A172 (cell line): ENCODE results near the gene SDR42E1. TPM values are rescaled to one million over a fixed set of nuclear protein-coding genes. Genes with fewer than 3 reads are reported as not detected.

Experiments
- DNase-seq: peaks from one replicate; pipeline ENCODE4 v3.0.0-alpha.2; 2015; ENCODE audit warnings: low spot score
- total RNA-seq: library from RNA; depleted of rRNA; stranded (reverse); fragments of >200 nt; shearing (Covaris generic); gene quantifications from 2 replicates; pipeline ENCODE4 v1.2.3, GENCODE V29; 2014; rRNA removed

SDR42E1 gene, protein sequence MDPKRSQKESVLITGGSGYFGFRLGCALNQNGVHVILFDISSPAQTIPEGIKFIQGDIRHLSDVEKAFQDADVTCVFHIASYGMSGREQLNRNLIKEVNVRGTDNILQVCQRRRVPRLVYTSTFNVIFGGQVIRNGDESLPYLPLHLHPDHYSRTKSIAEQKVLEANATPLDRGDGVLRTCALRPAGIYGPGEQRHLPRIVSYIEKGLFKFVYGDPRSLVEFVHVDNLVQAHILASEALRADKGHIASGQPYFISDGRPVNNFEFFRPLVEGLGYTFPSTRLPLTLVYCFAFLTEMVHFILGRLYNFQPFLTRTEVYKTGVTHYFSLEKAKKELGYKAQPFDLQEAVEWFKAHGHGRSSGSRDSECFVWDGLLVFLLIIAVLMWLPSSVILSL
- 0.03 and 0.14 TPM in 2 replicates for total RNA-seq

DNA sequence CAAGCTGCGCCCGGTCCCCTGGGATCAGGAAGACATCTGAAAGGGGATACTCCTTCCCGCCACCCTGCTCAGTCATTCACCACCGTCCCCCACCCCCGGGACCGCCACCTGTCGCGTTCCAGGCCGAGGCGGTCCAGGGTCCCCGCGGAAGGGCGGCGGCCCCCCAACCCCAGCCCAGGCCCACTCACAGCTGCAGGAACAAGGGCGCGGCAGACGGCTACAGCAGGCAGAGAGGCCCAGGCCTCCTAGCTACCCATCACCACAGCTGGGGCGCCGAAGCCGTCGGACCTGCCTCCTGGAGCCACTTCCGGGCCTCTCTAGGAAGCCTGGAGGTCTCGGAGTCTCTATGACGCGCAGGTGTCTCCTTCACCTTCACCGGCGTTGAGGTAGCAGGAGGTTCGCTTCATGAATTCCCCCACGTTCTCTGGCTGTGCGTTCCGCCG, at the start of gene SDR42E1:
TSS of gene SDR42E1 (minus strand) at position 272 of the 443 bp plus-strand sequence. CDS start 10,612 bp downstream, outside the sequence.
- no peak for DNase-seq

DNA sequence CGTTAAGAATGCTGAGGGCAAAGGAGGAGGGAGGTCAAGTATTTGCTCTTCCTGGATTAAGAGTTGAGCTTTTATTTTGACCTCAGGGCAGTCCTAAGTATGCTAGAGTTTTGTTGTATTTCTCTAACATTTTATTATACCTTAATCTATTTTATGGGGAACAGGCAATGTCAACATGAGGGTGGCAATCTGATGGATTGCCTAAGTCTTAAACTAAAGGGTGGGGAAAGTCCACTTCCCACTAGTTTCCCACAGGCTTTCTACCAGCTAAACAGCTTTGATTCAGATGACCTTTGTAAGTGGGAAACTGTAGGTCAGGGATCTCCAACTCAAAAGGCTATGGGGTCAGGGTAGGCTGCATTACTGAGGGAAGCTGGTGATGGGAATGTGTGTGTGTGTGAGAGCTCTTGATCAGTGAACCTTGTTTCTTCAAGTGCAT, 48.7 kb upstream of the SDR42E1 start:
- peak; percentile 31 for DNase-seq

DNA sequence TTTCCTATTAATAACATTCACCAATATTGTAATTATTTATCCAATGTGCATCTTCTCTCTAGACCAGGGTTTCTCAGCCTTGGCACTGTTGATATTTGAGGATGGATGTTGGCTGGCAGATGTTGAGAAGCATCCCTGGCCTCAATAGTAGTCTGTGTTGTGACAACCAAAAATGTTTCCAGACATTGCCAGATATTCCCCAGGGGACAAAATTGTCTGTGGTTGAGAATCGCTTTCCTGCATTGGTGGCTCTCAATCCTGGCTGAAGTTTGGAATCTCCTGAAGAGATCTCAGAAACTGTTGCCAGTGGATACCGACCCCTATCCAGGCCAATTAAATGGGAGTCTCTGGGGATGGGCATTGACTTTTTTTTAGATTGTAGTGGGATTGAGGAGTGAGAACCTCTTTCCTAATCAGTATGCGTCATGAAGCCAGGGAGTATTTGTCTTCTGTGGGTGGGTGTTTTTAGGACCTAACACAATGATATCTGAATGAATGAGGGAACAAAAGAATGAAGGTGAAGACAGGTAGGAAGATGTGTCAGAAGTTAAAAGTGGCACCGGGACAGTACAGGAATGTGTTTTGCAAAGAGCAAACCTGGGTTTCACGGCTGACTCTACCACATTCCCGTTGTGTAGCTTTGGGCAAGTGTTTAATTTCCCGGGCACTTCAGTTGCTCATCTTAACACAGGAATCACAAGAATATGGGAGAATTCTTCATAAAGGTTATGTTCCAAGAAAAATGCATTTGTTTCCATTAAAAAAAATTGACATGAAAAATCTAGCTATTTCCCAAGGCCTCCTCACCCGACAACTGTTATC, 48.1 kb upstream of the SDR42E1 start:
- no peak for DNase-seq

DNA sequence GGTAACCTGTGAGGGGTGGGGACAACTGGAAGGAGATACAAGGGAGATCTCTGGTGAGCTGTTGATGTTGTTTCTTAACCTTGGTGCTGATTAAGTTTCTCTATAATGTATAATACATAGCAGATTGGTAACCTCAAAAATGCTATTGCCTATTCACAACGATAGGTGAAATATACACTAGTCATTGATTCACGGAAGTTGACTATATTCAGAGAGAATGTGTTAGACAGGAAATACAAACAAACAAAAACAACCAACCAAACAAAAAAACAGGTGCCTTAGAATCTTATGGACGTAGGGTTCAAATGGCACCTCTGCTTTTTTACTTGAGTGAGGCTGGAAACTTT, 45.3 kb upstream of the SDR42E1 start:
- DNase-seq = no peak

DNA sequence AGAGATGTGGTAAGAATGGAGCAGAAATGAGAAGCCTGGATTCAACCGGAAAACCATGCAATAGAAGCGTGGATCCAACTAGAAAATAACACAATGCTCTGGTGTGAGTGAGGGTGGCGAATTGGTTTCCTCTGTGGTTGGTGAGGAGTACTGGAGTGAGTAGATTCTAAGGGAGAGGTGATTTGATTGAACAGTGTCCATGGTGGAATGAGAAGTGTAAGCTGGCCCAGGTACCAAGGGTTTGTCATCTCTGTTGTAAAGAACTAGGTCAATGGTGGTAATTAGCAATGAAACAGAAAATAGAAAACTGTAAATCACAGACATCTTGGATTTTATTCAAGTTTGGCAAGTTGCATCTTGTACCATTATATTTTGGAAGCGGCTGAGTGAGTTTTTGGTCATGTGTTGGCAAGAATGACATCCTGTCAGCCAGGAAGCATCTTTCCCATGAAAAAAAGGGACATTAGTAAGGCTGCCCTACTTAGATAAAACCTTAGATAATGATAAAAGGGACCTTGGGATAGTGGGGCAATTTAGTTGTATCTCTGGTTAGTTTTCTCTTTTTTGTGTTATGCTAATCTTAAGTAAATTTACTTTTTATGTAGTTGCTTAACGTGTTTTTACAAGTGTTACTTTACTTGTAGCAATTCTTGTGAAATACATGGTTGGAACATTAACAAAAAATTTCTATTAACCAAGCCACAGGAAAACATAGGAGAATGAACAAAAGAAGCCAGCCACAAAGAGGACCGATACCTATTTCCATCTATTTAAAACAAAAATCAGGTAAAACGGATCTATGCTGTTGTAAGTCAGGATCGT, 44.7 kb upstream of the SDR42E1 start:
- DNase-seq = no peak

DNA sequence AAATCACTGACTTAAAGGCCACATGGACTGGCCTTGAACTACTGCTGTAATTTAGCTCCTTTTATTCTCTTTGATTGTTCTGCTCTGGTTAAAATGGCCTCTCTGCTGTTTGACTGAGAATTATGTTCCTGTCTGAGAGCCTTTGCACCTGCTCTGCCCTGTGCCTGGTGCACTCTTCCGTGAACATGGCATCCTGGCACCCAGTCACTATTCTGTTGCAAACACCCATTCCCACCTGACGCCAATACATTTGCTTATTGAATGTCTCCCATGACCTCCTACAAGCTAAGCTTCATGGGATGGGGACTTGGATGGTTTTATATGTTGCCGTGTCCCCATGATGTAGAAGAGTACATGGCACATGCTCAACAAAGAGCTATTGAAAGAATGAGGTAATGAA, 43.8 kb upstream of the SDR42E1 start:
- no peak for DNase-seq

DNA sequence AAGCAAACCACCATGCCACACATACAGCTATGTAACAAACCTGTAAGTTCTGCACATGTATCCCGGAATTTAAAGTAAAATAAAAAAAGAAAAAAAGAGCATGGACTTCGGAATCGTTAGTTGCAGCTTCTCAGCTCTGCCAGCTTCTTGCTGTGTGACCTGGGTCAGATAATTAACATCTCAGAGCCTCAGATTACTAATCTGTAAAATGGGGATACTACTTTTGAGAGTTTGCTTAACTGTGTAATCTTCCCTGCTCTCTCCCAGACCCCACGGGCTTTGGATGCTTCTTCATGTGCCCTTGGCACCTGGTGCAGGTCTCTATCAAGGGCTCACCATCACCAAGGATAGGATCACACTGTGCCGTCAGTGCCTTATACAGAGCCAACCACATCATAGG, 40.4 kb upstream of the SDR42E1 start:
- no peak for DNase-seq

DNA sequence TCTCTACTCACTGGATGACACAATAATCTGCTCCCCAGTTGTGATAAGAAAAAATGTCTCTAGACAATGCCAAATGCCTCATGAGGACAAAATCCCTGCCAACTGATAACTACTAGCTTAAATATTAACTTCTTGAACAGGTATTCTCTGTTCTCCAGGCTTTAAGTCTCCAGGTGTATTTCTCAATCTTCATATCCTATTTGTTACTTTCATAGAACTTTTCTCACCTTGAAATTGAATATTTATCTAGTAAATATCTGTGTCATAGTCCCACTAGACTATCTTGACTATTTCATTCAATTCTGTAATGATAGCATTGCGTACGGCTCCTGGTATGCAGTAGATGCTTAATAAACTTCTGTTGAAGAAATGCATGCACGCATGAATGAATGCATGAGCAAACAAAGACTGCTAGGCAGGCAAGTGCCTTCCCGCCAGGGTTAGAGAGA, 39.7 kb upstream of the SDR42E1 start:
- DNase-seq = no peak

DNA sequence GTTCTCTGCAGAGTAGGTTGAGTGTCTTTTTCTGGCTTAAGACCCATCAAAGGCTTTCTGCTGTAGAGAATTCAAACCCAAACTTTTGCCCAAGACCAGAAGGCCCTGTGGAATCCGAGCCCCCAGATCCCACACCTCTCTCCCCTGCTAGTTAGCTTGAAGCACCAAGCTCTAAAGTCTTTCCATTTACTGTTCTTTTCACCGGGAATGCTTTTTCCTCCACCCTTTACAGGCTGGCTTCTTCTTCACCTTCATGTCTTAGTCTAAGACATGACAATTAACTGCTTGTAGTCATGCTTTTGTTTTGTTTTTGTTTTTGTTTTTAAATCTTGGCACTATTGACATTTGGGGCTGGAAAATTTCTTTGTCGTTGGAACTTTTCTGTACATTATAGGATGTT, 39.2 kb upstream of the SDR42E1 start:
- no peak for DNase-seq

DNA sequence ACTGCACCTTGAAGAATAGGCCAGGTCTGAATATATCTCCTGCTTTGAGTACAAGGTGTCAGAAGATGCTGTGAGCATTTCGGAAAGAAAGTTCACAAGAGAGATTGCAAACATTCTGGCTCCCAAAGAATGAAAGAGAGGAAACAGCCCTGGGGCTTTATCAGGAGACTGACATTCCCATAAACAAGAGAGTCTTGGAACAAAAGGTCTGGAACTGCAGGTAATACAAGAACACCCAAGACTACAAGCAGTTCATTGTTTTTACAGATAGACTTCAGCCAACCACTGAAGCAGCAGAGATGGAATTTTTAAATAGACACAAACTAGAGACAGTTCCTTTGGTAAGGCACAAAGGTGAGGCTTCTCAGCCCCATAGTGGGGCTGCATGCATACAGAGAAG, 38.2 kb upstream of the SDR42E1 start:
- no peak for DNase-seq

DNA sequence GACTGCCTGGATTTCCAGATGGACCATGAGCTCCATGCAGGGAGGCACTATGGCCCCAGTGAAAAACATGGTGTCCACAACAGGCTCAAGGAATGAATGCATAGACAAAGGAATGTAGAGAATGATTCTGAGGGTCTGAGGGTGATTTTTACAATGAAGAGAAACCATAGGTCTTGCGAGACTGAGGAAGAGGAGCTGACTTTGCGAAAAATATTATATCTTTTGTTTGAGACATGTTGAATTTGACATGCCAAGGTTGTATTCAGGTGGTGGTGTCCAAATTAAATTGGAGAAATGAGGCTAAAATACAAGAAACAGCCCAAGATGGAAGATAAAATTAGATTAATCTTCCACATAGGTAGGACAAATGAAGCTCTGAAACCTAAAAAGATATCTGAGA, 36.5 kb upstream of the SDR42E1 start:
- DNase-seq = no peak

DNA sequence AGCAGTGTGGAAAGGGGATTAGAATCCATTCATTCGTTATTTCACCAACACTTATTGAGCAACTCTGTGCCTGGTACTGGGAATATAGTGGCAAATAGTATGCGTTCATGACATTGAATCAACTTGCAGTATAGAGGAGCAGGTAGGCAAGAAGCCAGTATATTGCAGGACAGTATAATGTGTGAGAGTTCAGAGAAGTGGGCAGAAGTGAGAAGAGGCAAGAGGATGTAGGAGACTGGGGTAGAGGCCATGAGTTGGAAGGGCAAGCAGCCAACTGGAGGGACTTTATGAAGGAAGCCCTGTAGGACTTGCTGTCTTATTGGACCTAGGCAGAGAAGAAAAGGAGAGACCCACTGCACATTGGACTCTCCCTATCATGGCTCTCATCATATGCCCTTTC, 36.1 kb upstream of the SDR42E1 start:
- DNase-seq = no peak

DNA sequence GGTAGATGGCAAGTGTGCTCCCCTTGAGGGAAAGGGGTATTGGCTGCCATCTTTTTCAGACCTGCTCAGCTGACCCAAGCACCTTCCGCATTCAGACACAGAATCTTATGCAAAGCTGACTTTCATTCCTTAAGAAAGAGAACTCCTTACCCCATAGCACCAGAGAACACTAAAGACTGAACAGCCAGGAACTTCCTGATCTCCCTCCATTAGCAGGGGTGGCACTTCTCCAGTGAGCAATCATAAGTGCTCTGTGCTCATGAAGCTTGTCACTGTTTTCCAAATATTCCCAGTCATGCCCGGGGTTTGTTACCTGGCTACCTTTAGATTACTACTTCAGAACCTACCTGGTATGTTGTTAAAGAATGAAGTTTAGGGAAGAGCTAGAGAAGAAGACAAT, 35.7 kb upstream of the SDR42E1 start:
- DNase-seq = no peak

DNA sequence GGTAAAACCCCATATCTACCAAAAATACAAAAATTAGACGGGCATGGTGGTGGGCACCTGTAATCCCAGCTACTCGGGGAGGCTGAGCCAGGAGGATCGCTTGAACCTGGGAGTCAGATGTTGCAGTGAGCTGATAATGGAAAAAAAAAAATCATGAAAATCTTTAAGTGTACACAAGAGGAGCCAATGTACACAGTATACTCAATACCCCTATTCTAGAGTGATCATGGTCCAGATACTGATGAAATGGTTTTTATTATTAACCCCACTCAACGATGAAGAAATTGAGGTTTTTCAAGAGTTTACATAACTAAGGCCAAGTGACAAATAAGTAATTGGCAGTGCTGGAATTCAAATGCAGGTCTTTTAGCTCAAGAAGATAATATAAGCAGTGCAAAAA, 35.3 kb upstream of the SDR42E1 start:
- DNase-seq = no peak

DNA sequence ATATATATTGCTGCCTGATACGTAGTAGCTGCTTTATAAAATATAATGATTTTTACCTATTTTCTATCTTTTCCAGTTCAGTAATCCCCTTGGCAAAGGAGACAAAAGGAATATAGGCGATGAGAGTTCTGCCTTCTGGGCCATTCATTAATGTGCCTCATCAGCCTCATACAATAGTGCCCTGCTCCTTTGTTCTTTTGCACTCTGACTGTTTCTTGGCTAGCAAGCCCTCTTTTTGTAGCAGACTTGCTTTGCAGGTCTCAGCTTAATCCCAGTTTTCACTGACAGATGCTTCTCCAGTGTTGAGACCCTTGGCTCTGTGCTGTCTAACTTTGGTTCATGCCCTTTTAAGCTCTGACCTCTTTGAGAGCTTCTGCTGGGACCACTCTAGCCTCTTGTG, 34.2 kb upstream of the SDR42E1 start:
- no peak for DNase-seq

DNA sequence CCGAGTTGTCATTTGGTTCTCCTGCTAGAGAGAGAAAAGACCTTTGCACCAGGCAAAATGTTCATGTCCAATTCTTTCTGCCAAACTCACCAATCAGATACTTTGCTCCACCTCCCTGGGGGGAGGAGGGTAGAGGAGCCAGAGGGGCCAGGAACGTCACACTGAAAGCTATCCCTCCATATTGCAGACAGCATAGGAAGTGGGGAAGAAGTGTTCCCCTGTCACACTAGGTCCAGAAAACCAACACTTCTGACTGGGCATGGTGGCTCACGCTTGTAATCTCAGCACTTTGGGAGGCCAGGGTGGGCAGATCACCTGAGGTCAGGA, 33.3 kb upstream of the SDR42E1 start:
- no peak for DNase-seq

DNA sequence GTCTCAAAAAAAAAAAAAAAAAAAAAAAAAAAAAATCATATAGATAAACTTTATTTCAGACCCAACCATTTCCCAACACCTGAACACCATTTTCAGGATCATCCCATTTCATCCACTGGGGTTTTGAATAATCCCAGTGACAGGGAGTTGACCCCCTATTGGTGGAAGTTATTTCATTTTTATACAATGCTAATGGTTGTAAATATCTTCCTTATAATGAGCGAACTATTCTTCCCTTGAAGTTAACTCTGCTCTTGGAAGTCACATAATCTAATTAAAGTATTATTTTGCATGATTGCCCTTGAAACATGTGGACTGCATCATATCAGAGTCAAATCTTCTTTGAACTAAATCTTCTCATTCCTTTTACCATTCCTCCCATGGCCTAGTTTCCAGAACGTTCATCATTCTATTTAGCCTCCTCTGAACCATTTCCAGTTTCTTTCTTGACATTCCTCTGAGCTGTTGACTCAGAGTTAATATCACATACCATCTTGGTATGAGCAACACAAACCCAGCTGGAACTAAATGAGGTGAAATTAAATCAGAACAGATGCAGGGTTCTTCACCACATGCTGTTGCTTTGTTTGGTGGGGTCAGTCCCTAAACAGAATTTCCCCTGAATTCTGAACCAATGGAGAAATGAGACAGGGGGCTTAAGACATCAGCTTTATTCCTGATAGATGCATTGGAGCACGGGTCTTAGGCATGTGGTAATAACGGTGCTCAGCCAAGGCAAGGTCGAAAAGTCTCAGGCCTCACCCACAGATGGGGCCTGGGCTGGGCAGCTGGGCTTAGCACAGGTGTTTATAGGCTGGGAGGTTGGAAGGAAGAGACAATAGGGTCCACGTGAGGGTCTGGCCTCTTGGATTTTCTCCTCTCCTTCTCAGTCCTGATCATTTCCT, 32.7 kb upstream of the SDR42E1 start:
- DNase-seq = peak; percentile 22

DNA sequence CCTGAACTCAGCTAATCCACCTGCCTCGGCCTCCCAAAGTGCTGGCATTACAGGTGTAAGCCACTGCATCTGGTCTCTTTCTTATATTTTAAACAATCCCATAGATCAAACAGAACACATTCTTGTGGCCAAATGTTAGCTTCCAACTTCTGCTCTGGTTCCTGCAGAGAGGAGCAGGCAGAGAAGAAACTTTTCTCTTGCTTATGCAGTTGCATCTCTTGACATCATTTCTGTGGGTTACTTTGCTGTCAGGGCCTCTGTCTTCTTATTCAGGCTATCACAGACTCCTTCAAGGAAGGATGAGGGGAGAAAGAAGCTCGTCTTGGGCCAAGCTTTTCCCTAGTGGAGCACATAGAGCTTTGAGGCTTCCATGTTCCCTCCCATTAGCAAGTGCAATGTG, 31.6 kb upstream of the SDR42E1 start:
- no peak for DNase-seq

DNA sequence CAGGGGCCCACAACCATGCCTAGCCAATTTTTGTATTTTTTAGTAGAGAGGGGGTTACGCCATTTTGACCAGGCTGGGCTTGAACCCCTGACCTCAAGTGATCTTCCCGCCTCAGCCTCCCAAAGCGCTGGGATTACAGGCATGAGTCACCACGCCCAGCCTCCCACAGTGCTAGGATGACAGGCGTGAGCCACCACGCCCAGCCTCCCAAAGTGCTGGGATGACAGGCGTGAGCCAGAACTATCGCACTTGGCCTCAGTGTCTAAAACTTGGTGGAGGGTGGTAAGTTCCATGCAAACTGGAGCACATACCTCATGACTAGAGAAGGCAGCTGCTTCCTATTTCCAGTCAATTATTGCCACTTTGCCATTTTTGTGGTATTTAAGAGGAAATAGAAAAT, 30.9 kb upstream of the SDR42E1 start:
- DNase-seq = no peak

DNA sequence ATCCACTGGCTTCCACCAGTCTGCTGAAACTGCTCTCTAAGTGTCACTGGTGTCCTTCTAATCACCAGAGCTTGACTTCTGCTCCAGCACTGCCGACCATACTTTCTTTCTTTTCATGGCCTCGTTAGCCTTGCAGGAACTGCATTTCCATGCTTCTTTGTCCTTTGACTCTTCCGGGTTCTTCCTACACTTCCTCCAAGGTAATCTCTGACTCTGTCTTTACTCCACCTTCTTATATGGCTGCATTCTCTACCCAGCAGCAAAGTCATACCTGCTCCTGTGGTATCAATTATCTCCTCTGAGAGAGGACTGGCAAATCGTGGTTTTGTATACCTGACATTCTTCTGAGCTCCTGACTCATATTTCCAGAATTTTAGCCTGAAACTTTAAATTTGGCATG, 30.3 kb upstream of the SDR42E1 start:
- DNase-seq = no peak

DNA sequence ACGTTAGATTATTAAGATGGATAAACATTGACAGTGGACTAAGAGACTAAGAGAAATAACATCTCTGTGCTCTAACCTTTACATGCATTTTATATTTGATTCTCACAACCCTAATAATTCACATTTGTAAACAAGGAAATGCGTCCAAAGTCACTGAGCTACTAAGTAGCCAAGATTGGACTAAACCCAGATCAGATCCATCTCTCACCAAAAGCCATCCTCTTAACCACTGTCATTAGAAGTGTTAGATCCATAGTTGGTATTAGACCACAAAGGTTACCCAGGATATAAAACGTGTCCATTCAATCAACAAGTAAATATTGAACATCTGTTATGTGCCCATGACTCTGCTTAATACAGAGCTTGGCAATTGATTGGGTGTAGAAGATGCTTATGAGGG, 29.0 kb upstream of the SDR42E1 start:
- DNase-seq = no peak
